ENCODE results near the gene ARMC2.

ARMC2 gene

GRCh38 chr6:108862479-108863191 is 14.4 kb downstream of the ARMC2 start:
- TF ChIP-seq POLR2AphosphoS5 (IDR thresholded peaks at IDR 0.05; ENCODE audit: low read depth, low read length): no peak

- TF ChIP-seq SIN3A (IDR thresholded peaks at IDR 0.05; ENCODE audit: borderline replicate concordance, insufficient read depth, low read length) (no peak), TAF1 (IDR thresholded peaks at IDR 0.05; ENCODE audit: borderline replicate concordance, insufficient read depth, low read length) (no peak), FOXP2 (optimal IDR thresholded peaks at IDR 0.05; ENCODE audit: borderline replicate concordance, extremely low read depth, extremely low read length, insufficient read depth) (no peak), POLR2AphosphoS5 (IDR thresholded peaks at IDR 0.05; ENCODE audit: low read depth, low read length) (no peak)
- TF ChIP-seq, protein P1, sequence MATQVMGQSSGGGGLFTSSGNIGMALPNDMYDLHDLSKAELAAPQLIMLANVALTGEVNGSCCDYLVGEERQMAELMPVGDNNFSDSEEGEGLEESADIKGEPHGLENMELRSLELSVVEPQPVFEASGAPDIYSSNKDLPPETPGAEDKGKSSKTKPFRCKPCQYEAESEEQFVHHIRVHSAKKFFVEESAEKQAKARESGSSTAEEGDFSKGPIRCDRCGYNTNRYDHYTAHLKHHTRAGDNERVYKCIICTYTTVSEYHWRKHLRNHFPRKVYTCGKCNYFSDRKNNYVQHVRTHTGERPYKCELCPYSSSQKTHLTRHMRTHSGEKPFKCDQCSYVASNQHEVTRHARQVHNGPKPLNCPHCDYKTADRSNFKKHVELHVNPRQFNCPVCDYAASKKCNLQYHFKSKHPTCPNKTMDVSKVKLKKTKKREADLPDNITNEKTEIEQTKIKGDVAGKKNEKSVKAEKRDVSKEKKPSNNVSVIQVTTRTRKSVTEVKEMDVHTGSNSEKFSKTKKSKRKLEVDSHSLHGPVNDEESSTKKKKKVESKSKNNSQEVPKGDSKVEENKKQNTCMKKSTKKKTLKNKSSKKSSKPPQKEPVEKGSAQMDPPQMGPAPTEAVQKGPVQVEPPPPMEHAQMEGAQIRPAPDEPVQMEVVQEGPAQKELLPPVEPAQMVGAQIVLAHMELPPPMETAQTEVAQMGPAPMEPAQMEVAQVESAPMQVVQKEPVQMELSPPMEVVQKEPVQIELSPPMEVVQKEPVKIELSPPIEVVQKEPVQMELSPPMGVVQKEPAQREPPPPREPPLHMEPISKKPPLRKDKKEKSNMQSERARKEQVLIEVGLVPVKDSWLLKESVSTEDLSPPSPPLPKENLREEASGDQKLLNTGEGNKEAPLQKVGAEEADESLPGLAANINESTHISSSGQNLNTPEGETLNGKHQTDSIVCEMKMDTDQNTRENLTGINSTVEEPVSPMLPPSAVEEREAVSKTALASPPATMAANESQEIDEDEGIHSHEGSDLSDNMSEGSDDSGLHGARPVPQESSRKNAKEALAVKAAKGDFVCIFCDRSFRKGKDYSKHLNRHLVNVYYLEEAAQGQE (IDR thresholded peaks at IDR 0.05; ENCODE audit: insufficient read depth in 1 of 2, low read depth in 2 of 2, low read length in 2 of 2): no peak
These were observed 18.6 kb downstream of the ARMC2 start for GRCh38 chr6:108866798-108867197.

DNA sequence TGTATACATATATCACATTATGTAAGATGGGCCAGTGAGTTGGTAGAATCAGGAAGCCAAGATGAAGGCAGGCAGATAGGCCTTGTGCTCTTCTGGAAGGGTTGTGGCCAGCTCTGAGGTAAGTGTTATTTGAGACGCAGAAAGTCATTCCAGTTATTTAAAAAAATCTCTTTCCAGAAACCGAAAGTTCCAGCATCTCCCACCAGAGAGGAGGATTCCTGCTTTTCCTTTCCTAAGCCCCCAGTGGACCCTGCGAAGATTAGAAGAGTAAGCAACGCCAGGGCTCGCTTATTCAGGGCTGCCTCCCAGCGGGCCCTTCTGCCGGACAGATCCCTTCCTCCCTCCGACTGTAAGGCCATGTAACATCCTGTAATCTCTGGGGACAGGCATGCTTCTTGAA is 20.4 kb downstream of the ARMC2 start:
- no peak for TF ChIP-seq FOXP2 (optimal IDR thresholded peaks at IDR 0.05; ENCODE audit: borderline replicate concordance, extremely low read depth, extremely low read length, insufficient read depth)
- no peak for TF ChIP-seq SIN3A (IDR thresholded peaks at IDR 0.05; ENCODE audit: borderline replicate concordance, insufficient read depth, low read length)
- TF ChIP-seq TAF1 (IDR thresholded peaks at IDR 0.05; ENCODE audit: borderline replicate concordance, insufficient read depth, low read length): no peak
- TF ChIP-seq POLR2AphosphoS5 (IDR thresholded peaks at IDR 0.05; ENCODE audit: low read depth, low read length): no peak
- TF ChIP-seq, protein P1 (IDR thresholded peaks at IDR 0.05; ENCODE audit: insufficient read depth in 1 of 2, low read depth in 2 of 2, low read length in 2 of 2): no peak

DNA sequence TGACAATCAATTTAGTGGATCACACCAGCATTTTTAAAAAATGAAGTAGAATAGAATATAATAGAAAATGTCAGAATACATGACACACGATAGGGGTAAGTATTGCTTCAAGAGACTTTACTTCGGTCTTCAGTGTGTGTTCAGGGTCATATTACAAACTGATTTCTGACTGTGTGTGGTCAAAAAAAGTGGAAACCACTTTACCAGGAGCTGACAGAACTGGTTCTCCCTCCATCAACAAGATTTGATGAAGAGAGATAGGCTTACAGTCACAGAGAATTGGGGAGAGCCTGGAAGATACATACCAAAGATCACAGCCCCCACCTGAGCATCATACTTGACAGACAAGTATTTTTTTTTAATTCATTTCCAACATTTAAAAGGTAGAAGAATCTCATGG is 21.7 kb downstream of the ARMC2 start:
- TF ChIP-seq POLR2AphosphoS5 (IDR thresholded peaks at IDR 0.05; ENCODE audit: low read depth, low read length) (no peak), TAF1 (IDR thresholded peaks at IDR 0.05; ENCODE audit: borderline replicate concordance, insufficient read depth, low read length) (no peak), SIN3A (IDR thresholded peaks at IDR 0.05; ENCODE audit: borderline replicate concordance, insufficient read depth, low read length) (no peak), FOXP2 (optimal IDR thresholded peaks at IDR 0.05; ENCODE audit: borderline replicate concordance, extremely low read depth, extremely low read length, insufficient read depth) (no peak)
- TF ChIP-seq, protein P1 (IDR thresholded peaks at IDR 0.05; ENCODE audit: insufficient read depth in 1 of 2, low read depth in 2 of 2, low read length in 2 of 2): no peak

GRCh38 chr6:108870357-108870756 is 22.1 kb downstream of the ARMC2 start:
- no peak for TF ChIP-seq POLR2AphosphoS5 (IDR thresholded peaks at IDR 0.05; ENCODE audit: low read depth, low read length)
- no peak for TF ChIP-seq FOXP2 (optimal IDR thresholded peaks at IDR 0.05; ENCODE audit: borderline replicate concordance, extremely low read depth, extremely low read length, insufficient read depth)
- TF ChIP-seq TAF1 (IDR thresholded peaks at IDR 0.05; ENCODE audit: borderline replicate concordance, insufficient read depth, low read length): no peak
- no peak for TF ChIP-seq SIN3A (IDR thresholded peaks at IDR 0.05; ENCODE audit: borderline replicate concordance, insufficient read depth, low read length)
- TF ChIP-seq, protein P1 (IDR thresholded peaks at IDR 0.05; ENCODE audit: insufficient read depth in 1 of 2, low read depth in 2 of 2, low read length in 2 of 2): no peak
